HG02885 (cell line): ENCODE measurements around the gene PDZD2.
"Not testable (repeated sequence)": the region's sequence is repeated elsewhere in the genome, so short reads cannot be mapped to it uniquely, and the experiment has no call there.

Experiments used
- ATAC-seq: cut with Tn5 transposase; IDR thresholded peaks from one replicate; pipeline ENCODE4 v1.9.1; 2021; ENCODE audit warnings: mild to moderate bottlenecking; ENCODE audit not compliant: unreplicated experiment, poor library complexity

Gene PDZD2

GRCh38 chr5:31682025-31682424 lies 43.1 kb downstream of the PDZD2 start:
- no peak for ATAC-seq

GRCh38 chr5:31682851-31683250 lies 43.9 kb downstream of the PDZD2 start:
- ATAC-seq = no peak

- ATAC-seq = no peak
Measured at GRCh38 chr5:31688515-31689092, 49.7 kb downstream of the PDZD2 start.

GRCh38 chr5:31691408-31691807 lies 52.5 kb downstream of the PDZD2 start:
- ATAC-seq = not testable (repeated sequence)

DNA sequence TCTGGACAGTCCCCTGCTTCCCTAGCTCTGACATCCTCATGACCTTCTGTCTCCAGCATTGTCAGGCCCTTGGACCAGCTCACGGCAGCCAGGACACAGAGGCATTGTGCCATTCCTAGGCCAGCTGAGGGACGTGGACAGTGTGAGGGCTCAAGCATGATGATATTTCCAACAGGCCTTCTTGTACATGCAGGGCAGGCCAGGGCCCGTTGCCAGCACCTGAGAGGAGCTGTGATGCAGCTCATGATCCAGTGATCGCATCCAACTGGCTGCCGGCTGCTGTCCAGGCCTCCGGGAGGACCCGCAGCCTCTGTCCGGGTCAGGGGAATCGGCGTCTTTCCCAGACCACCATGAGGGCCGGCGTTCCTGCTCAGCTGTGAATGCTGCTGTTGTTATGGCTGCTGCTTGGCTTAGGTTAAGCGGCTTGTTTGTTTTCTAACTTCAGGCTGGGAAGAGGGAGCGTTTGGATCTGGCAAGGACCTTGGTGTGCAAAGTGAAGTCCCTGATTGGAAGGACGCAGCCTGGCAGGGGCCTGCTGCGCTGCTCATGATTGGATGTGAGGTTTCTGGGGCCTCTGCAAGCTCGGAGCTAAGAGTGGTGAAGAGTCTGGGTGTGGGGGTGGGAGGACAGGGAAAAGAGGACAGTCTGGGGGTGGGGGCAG lies 53.8 kb downstream of the PDZD2 start:
- ATAC-seq = no peak

DNA sequence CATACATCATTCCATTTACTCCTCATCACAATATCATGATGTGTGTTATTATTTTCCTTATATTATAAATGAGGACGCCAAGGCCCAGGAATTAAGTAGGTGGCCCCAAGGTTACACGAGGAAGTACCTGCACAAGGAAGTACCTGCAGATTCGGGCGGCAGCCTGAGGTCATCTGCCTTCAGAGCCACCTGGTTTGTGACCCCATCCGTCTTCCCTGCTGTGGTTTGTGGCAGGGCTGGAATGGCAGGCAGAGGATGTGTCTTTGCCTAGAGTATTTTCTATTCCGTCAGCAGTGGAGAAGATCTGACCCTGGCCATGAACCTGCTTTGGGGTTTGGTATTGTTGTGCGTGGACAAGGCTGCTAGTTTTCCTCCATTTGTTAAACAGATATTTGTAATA lies 59.7 kb downstream of the PDZD2 start:
- no peak for ATAC-seq

- ATAC-seq = no peak
Measured at GRCh38 chr5:31701642-31702299, 62.8 kb downstream of the PDZD2 start.

- ATAC-seq = no peak
Measured at GRCh38 chr5:31702712-31703111, 63.8 kb downstream of the PDZD2 start.

DNA sequence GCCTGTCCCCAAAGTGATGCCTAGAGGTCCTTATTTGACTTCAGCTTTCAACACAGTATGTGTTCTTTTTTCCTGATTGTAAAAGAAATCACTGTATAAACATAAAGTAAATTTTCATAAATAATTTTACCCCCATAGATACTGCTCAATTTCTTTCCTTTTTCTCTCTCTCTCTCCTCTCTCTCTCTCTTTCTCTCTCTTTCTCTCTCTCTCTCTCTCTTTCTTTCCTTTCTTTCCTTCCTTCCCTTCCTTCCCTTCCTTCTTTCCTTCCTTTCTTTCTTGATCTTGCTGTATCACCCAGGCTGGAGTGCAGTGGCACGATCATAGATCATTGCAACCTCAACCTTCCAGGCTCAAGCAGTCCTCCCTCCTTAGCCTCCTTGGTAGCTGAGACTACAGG lies 64.8 kb downstream of the PDZD2 start:
- ATAC-seq = no peak

DNA sequence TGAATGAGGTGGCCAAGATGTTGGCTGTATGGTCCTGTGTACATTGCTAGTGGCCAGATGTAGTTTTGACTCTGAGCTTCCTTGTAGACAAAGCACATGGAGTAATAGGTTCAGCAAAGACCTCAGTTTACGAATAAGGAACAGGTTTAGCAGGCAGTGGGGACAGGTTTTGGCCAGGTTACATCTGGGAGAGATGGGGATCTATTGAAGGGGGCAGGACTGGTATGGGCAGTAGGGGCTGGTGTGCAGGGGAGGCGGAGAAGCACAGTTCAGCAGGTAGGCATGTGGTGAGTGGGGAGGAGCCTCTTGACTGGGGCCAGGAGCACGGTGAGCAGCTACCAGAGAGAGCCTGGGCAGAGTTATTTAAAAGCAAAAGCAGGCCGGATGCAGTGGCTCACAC lies 67.3 kb downstream of the PDZD2 start:
- ATAC-seq = no peak

DNA sequence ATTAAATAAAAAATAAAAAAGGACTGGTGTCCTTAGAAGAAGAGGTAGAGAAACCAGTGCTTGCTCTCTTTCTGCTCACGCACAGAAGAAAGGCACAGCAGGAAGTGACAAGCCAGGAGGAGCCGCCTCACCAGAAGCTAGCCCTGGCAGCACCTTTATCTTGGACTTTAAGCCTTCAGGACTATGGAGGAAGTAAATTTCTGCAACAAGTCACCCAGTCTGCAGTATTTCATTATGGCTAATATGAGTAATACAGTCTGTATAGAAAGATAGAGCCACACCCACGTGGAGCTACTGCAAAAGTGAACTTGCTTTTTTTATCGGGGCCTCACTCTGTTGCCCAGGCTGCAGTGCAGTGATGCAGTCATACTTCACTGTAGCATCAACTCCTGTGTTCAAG lies 68.4 kb downstream of the PDZD2 start:
- no peak for ATAC-seq

- no peak for ATAC-seq
Measured at GRCh38 chr5:31708089-31708488, 69.2 kb downstream of the PDZD2 start.

DNA sequence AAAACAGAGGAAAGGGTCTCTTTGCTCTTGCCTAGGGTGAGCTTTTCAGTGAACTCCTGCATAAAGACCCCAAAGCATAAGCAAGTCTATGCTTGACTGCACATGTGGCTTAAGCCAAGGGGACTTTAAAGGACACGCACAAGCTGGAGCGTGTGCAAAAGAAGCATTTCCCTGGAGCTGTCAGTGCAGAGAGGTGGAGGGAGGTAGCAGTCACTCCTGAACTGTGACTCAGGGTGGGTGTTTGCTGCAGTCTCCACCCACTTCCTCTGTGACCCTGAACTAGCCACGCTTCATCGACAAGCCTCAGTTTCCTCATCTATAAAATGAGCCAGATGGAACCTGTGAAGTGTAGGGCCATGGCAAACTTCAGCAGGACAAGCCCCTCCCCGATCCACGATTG lies 72.4 kb downstream of the PDZD2 start:
- no peak for ATAC-seq

GRCh38 chr5:31711935-31712592 lies 73.1 kb downstream of the PDZD2 start:
- no peak for ATAC-seq

GRCh38 chr5:31717561-31717960 lies 78.6 kb downstream of the PDZD2 start:
- no peak for ATAC-seq

DNA sequence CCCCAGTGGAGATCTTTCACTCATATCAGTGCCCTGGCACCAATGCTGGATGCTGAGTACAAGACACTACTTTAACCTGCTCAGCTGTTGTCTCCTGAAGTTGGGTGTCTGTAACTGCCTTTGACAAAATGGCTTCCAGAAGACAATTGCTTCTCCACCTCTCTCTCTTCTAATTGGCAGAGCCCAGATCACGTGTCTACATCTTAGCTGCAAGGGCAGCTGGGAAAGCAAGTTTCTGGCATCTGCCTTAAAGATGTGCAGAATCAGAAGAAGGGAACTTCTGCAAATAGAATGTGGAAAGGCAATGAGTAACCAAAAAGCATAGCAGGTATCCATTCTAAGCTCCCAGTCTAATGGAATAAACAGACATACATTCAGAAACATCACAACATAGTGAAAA lies 81.1 kb downstream of the PDZD2 start:
- ATAC-seq = no peak

GRCh38 chr5:31720811-31721345 lies 81.9 kb downstream of the PDZD2 start:
- ATAC-seq = no peak

DNA sequence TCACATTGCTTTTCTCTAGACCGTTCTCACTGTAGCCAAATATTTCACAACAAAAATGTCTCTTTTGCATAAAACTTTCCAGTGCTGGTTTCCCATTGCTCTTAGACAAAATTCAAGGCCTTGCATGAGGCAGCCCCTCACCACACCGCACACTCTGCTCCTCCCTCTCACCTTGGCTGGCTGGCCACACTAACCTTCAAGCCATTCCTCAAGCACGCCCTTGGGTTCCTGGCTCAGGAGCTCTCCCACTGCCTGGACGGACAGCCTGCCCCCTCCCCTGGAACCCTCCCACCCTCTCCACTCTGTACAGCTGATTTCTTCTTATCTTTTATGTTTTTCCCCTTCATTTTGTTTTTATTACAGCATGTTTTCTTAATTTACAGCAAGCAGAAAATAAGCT lies 83.2 kb downstream of the PDZD2 start:
- no peak for ATAC-seq

DNA sequence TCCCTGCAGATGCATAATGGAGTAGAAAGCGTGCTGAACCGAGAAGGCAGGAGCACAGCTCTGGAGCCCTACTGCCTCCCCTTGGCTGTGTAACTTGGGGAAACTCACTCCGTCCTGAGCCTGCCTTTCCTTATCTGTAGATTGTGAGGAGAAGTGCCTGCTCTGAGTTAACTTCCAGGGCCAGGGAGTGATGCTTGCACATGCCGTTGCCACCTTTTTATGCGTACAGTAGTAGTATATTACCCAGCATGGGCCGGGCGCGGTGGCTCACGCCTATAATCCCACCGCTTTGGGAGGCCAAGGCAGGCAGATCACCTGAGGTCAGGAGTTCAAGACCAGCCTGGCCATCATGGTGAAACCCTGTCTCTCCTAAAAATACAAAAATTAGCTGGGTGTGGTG lies 87.1 kb downstream of the PDZD2 start:
- no peak for ATAC-seq

GRCh38 chr5:31726952-31727351 lies 88.0 kb downstream of the PDZD2 start:
- ATAC-seq = no peak

DNA sequence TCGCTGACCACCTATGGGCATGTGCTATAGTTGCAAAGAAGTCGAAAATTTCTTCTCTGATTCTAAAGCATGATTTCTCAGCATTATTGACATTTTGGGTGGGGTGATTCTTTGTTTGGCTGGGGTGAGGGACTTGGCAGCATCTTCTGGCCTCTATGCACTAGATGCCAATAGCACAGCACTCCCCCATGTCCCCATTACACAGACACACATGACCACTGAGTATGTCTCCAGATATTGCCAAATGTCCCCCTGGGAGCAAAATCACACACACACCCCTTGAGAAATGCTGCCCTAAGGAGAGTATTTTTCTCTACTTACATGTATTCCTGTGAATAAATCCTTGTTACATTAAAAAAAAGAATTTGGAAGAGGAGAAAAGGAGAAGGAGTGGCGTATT lies 89.1 kb downstream of the PDZD2 start:
- no peak for ATAC-seq
